IMR-90 (cell line): ENCODE data around the gene CCSER1.

Source experiments
- ELK1 ChIP-seq: fragments of 150-350 bp; IDR thresholded peaks from 2 replicates; pipeline ENCODE4 v1.6.1; 2016; ENCODE audit warnings: low read depth, mild to moderate bottlenecking, low read length, moderate library complexity, borderline replicate concordance
- MAFK ChIP-seq: IDR thresholded peaks from 2 replicates; pipeline ENCODE4 v1.6.1; 2012; ENCODE audit warnings: low read depth, low read length, improper control_type of control experiment
- NFE2L2 ChIP-seq: fragments of 150-350 bp; IDR thresholded peaks from 2 replicates; pipeline ENCODE4 v1.6.1; 2016; ENCODE audit warnings: low read depth, mild to moderate bottlenecking, low read length
- POLR2A ChIP-seq: IDR thresholded peaks from 2 replicates; pipeline ENCODE4 v1.6.1; 2012; ENCODE audit warnings: mild to moderate bottlenecking, low read depth, low read length
- RFX5 ChIP-seq: IDR thresholded peaks from 2 replicates; pipeline ENCODE4 v1.8.0; 2012; ENCODE audit warnings: low read depth, mild to moderate bottlenecking, low read length, moderate library complexity
- SMC3 ChIP-seq: fragments of 150-350 bp; IDR thresholded peaks from 2 replicates; pipeline ENCODE4 v1.6.1; 2016; ENCODE audit warnings: low read depth, mild to moderate bottlenecking, antibody characterized with exemption, low read length, moderate library complexity
- USF2 ChIP-seq: fragments of 150-350 bp; IDR thresholded peaks from 2 replicates; pipeline ENCODE4 v1.6.1; 2017; ENCODE audit warnings: mild to moderate bottlenecking, antibody characterized with exemption, low read length, low read depth
- TF ChIP-seq, protein P1 (sequence below): conservative IDR thresholded peaks from 2 replicates; pipeline ENCODE4 v1.5.1; 2012; ENCODE audit warnings: mild to moderate bottlenecking, low read depth, low read length, improper control_type of control experiment

GRCh38 chr4:91519155-91519554, 1392.0 kb downstream of the CCSER1 start:
- TF ChIP-seq POLR2A (no peak), MAFK (no peak), ELK1 (no peak), RFX5 (no peak), SMC3 (no peak), USF2 (no peak), NFE2L2 (no peak)
- TF ChIP-seq, protein P1, sequence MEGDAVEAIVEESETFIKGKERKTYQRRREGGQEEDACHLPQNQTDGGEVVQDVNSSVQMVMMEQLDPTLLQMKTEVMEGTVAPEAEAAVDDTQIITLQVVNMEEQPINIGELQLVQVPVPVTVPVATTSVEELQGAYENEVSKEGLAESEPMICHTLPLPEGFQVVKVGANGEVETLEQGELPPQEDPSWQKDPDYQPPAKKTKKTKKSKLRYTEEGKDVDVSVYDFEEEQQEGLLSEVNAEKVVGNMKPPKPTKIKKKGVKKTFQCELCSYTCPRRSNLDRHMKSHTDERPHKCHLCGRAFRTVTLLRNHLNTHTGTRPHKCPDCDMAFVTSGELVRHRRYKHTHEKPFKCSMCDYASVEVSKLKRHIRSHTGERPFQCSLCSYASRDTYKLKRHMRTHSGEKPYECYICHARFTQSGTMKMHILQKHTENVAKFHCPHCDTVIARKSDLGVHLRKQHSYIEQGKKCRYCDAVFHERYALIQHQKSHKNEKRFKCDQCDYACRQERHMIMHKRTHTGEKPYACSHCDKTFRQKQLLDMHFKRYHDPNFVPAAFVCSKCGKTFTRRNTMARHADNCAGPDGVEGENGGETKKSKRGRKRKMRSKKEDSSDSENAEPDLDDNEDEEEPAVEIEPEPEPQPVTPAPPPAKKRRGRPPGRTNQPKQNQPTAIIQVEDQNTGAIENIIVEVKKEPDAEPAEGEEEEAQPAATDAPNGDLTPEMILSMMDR, result no peak
